Skin of body (tissue), 2 donors: ENCODE results near the gene ARMH2. TPM values are rescaled to one million over a fixed set of nuclear protein-coding genes. Genes with fewer than 3 reads are reported as not detected.
A peak's percentile ranks its signal among the peaks of the same experiment; 100 is the strongest.

Source experiments
- DNase-seq: peaks from one replicate; lab custom pipeline; 2025; lab: John Stamatoyannopoulos, UW
- total RNA-seq: library from RNA; depleted of rRNA; stranded (reverse); fragments of >200 nt; gene quantifications from one replicate; pipeline ENCODE4 v1.2.3, GENCODE V29; 2014

Gene ARMH2
- not detected for total RNA-seq

DNA sequence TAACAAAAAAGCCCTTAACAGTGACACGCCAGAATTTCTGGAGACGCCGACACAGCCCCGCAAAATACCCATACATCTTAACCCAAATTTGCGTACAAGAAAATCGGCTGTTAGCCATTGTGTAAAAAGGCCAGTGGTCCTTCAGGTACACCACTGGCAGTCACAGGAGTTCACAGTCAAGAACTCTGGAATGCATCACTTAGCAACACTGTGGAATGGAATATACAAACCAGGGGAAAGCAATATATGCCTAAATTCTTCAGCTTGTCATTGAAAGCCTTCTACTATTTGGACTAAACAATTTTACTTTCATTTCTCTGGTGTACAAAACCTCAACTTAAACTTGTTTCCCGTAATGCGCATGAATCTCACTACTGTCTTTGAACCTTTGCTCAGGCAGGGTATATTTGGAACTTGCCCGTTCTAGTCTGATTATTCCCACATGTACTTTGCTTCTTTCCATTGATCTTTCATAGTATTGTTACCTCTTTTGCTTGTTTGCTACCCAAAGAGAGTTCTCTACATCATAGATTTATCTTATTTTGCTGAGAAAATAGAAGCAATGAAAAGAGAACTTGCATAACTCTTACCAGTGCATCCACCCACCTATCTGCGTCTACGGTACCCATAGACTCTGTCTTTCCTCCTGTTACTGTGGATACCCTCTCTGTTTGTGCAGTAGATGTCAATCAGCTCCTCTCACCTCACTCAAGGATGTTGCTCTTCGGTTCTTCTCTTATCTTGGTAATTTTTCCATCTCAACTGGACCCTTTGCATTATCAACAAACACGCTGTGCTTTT is at the start of gene ARMH2:
Gene ARMH2 (minus strand): TSS at position 178 of the 801 bp plus-strand sequence. CDS start 60 bp downstream, at position 118.
- DNase-seq, result no peak

DNA sequence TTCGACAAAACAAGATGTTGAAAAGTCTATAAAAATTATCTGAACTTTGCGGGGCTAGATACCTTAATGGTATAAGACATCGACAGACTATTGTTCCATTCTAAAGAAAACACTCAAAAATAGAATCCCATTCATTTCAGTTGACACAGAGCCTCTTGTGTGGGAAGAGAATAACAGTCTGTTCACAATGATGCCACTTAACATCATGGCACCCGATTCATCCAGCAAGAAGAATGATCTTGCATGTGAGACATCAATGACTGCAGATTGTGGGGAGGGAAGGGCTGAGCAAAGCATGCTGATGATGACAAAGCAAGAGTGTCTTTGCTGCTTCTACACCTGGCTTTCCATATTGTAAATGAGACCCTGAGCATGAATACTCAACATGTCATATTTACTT is 49.7 kb upstream of the ARMH2 start:
- DNase-seq, result no peak

DNA sequence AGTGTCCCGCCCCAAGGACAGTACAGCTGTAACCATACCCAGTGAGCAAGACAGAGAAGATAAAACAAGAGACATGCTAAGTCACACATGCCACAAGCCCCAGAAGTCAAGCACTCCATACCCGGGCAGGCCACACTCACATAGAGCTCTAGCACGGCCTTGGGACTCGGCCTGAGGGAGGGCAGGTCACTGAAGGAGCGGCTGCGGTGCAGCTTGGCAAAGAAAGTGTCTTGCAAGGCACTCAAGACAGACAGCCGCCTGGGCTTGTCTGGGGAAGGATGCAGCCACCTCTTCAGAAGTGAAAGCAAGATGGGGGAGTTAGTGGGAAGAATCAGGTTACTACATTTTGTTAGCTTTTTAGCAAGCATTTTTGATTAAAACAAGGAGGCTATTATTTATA is 48.7 kb upstream of the ARMH2 start:
- no peak for DNase-seq

DNA sequence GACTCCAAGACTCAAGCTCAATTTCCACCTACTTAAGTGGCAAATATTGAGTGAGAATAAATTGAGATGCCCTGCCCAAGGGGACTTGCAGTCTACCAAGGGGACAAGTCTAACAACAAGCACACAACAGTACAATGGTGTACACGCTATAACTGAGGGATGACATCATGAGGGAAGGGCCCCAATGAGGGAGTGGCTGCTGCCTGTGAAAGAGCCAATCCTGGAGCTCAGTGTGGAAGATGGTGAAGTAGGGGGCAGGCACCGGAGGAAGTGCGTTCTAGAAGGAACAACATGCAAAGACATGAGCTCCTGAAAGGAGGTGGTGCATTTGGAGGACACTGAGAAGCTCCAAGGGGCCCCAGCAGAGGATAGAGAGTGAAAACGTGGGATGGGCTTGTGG is 46.9 kb upstream of the ARMH2 start:
- no peak for DNase-seq

DNA sequence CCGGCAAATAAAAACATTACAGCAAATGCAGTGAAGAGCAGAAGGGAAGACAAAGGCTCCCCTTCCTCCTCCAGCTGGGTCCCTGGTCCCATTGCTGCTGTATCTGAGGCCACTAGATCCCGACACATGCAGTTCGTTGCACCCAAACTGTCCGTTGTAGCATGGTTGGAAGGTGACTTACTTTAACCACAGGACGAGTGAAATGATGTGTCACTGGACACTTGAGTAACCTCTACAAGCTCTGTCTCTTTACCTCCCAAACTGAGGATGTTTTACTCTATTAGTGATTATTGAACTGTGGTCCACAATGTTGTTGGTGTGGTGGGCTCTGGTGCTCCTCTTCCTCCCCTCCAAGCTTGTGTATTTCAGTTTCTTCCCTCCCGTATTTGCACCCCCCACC is 46.2 kb upstream of the ARMH2 start:
- no peak for DNase-seq

DNA sequence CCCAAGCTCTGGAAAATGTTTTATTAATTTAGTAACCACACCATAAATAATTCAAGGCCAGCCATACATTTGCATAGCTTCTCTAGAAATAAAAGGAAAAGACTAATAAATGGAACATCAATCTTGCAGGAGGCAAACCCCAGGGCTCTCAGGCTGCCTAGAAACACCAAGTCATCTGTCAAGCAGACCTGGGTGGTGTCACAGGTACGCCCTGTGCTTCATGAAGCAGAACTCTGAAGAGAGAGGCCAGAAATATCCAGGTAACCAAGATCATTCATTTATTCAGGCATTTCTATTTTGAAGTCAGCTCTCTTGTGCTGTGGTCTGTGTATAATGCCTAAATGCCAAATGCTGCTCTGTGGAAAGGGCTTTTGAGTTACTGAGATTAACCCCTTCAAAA is 45.3 kb upstream of the ARMH2 start:
- DNase-seq, result no peak

DNA sequence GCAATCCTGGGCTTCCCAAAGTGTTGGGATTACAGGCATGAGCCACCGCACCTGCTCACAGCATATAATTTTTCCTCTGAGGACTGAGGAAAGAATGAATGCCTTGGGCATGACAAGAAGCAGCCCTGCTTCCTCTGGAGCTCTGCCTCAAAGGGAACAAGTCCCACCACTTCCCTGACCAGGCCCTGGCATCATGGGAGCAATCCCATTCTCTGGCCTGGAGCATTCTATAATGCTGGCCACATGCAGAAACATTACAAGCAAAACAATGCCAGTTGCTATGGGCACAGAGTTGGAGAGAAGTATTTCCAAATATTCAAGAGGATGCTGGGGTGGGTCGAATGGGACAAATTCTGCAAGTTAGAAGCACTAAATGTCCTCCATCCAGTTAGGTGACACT is 41.5 kb upstream of the ARMH2 start:
- DNase-seq, result no peak

DNA sequence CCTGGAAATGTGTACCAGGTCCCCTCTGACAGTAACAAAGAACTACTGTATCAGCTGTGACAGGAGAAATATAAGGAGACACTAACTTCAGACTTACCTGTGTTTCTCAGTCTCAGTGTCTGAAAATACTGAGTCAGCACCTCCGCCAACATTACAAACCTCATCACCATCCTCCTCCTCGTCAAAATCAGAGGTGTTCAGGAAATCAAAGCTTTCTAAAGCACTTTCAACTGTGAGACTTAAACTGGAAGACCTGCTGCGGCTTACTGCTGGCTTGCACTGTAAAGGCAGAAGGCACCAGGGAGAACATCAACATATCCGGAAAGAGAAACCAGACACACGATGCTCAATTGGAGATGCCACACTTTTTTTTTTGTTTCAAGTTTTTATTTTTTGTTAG is 40.3 kb upstream of the ARMH2 start:
- no peak for DNase-seq

DNA sequence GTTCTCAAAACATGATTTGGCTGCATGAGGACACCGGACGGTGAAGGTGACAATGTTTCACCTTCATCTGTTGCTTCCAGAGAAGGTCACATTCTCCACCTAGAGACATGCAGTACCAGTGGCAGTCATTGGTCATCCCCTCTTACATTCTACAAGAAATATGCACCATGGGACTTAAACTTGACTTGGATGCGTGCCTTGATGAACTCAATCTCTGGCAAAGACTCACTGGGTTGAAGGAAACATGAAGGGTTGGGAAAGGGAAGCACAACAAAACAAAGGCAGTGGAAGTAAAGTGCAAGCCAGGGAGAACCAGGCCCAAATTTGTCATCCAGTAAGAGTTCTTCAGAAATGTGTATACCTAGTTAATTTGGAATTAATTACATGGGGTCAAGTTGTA is 39.4 kb upstream of the ARMH2 start:
- peak; percentile 8 for DNase-seq

DNA sequence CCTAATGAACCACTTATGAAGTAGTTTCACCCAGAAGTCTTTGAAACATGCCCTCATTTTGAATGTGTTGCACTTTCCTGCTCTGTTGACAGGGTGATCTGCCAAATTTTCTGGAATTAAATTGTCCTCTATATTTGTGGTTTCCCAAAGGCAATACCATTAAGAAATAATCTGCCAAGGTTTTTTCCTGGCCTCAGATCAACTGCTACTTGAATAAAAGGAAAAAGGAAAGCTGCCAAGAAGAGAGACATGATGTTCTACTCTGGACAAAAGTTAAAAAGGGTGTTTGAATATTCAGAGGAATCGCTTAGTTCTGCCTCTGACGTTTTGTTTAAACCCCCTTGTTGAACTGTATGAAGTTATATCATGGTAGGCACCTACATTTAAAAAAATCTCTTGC is 37.4 kb upstream of the ARMH2 start:
- no peak for DNase-seq

DNA sequence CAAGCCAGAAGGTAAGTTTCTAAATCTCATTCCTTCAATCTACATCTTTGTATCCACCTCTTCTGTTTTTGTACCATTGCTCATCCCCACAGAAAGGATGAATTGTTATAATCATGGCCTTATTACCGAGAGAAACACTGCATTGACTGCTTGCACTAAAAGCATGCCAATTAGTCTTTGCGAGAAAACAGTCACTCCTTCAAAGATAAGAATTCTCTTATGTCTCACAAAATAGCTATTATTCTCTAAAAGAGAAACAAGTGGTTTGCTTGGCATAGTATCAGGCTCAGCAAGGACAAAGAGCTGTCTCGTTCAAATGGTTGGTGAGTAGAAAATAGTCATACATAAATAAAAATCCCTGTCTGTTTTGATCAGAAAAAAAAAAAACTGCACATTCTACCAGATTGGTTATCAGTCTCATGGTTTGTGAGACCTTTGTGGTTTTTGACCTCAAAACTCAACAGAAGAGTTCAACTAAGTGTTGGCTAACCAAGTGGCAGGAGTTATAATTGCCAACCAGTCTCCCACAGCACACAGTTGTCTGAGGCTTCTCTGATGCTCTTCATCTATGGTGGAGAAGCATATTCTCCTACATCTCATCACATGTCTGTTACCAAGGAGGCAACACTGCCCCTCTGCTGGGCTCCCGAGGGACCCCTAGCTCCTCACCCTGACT is 35.1 kb upstream of the ARMH2 start:
- DNase-seq, result no peak

DNA sequence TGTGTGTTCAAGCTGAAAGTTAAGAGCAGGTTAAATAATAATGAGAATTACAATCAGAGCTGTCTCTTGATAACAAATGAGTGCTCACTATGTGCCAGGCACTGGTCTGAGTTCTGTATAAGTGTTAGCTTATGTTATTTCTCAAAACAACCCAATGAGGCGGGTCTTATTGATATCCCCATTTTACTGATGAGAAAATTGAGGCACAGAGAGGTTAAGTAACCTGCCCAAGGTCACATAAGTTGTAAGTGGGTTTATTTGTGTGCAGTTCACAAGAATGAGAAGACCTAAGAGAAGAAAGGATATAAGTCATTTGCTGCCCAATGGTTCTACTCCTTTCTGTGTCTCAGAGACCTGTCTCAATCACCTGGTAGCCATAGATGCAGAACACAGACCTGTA is 34.1 kb upstream of the ARMH2 start:
- DNase-seq, result no peak

DNA sequence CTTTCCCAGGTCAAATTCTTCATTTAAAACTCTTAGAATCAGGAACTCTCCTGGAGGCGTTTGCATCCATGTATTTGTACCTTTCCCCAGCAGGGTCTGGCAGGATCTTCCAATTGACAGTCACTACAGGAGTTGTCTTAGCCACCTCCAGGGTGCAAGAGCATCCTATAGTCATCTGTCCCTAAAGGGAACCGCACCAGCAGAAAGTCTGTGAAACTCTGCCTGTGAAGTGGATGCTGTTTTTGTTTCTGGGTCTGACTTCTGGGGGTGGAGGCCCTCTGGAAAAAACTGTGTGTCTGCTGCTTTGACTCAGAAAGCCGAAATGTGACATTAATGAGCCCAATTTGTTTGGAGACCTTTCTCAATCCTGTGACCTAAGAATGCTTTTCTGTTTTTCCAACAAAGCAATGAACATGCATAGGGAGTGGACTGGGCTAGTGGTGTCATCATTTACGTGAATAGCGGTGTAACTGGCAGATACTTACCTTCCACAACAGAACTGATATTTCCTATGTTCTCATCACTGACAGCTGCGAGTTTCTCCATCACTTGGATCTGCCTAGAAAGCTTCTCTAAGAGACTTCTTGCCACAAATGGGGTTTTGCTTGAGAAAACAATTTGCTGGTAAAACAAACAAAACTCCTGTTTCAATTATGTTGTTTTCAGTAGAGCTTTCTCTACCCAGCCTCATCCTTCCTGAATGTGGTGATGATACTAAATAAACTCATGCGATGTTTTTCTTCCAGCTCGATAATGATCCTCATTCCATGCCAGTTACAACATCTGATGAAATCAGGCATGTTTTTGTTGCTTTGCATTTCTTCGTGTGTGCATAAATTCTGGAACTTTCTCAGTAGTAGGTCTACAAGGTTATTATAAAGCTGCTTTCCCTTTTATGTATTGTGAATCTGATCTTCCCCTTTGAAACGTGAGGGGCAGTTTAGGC is 33.3 kb upstream of the ARMH2 start:
- DNase-seq, result no peak

DNA sequence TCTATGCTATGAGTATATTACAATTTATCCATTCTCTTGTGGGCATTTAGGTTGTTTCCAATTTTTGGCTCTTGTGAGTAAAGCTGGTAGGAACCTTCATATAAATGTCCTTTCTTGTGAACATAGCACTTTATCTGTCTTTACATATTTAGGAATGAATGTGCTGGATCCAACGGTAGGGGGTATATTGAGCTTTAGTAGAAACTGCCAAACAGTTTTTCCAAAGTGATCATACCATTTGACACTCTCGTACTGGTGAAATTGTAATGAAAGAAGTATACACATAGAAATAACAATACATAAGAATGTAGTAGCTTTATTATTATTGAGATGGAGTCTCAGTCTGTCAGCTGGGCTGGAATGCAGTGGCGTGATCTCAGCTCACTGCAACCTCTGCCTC is 30.9 kb upstream of the ARMH2 start:
- DNase-seq, result no peak

DNA sequence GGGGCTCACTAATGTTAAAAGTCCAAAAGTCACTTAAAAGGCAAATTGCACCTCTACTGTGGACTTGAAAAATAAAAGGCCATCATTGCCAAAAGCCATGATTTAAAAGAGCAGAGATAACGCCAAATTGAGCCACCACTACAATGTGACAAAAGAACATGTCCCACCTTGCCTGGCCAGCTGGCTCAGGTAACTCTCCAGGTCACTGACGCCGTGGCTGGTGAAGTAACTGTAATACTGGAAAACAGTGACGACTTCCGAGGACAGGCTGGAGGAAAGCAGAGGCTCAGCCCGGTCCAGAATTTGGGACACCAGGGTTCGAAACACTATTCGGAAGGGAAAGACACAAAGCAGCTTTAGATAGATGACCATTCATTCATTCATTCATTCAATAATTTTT is 29.3 kb upstream of the ARMH2 start:
- no peak for DNase-seq

DNA sequence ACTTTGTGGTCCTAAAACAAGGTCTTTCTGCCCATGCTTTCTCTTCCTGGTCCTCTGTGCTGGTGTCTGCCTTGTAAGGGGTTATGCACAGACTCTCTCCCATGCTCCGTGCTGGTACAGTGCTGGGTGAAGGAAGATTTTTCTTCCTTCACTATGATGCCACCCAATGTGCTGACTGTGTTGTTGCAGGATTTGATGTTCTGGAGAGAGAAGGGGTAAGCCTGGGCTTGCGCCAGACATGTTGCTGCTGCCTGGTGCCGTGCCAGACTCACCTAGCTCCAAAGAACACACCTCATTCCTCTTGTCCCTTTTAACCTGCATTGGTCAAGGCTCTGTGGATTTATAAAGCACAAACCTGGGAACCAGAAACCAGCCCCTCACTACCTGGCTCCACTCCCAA is 28.4 kb upstream of the ARMH2 start:
- no peak for DNase-seq

DNA sequence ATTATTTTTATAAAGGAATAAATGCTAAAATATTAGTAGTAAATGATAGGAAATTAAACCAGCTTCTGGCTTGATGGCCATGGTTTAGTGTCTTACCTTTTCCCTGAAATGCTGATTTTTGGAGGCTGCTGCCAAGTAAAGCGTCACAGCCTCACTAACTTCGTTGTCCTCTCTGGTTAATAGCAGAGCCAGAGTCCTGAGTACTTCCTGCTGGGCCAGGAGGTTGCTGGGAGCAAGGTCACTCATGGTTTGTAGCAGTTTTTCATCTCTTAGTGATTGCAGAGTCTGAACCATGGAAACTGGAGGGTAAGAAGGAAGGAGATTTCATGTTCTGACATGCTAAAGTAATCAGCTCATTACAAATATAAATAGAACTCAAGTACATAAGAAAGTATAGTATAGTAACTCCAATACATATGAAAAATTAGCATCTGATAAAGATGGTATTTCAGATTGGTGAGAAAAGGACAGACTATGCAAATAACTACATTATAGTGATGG is 26.5 kb upstream of the ARMH2 start:
- no peak for DNase-seq

DNA sequence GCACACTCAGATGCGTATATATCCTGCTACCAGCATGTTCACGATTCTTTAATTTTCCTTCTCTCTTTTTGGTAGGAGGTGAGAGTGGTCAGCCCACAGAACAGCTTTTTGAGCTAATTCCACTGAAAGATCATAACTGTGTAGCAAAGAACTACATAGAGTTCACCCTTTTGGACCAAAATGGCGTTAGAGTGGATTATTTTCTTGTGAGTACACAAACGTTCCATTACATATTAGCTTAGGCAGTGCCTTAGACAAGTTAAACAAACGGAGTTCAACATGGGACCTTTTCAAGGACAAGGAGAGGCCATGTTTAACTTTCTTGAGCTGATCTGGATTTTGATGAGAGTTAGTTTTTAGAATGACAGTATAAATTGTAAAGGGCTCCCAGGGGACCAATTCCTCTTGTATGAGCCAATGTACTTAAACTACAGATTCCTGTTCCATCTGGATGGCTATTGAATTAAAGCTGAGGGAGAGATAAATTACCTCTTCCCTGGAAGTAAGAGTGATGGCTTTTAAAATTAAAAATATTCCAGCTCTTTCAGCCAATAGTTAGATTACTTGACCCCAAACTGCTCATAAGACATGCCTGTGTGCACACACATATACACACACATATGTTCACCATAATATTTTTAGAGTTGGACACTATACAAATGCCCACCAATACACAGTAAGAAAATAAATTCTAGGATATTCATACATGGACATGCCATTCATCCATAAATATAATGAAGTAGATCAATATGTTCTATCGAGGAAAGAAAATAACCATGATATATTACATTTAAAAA is 25.6 kb upstream of the ARMH2 start:
- peak; percentile 39 for DNase-seq

DNA sequence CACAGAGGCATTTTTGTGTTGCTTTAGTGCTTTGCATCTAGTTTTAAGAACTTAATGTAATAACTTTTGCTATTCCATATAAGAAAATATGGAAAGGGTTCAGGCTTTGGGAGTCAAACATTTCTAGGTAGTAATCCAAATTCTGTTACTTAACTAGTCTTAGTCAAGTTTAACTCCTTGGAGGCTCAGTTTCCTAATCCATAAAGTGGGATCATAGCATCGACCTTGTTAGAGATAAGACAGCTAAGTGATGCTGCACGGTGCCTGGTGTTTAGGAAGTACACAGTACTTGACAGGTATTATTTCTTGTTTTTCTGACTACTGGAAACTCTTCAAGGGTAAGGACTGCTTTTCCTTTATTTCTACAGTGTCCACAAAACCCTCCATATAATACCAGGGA is 24.5 kb upstream of the ARMH2 start:
- no peak for DNase-seq

DNA sequence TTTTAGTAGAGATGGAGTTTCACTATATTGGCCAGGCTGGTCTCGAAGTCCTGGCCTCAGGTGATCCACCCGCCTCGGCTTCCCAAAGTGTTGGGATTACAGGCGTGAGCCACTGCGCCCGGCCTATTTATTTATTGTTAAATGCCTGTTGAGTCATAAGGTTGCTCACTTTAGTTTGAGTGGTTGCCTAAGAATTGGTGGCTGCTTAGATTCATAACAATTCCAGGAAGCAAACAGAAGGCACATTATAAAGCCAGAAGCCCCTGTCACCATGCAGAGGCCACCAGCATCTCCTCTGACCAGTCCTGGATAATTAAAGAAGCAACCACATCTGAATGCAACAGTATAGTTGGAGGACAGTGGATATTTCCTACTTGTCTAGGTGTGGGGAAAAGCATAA is 24.0 kb upstream of the ARMH2 start:
- DNase-seq, result no peak

DNA sequence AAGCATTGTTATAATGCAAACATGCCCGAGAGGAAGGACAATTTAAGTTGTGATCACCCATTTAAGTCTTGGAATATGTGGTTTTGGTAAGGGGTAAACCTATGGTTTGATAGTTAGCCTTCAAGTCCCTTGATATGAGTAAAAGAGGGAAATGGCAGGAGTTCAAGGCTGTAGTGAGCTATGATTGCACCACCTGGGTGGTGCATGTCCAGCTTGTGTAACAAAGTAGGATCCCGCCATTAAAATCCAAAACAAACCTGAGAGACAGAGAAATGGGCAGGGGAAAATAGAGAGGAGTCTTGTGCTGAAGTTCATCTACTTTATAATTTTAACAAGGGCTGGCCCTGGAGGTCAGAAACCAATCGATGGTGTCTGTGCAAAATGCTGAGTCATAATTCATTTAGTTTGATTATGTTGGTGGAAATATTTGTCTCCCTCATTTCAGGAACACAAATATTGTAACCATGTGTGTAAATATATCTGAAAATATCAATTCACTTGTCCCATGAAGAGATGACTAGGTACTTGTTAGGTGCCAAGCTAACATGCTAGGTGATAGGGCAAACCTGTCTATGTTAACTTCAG is 23.2 kb upstream of the ARMH2 start:
- DNase-seq, result no peak
